Calu3 (cell line): ENCODE results near the gene CCDC24. TPM values are rescaled to one million over a fixed set of nuclear protein-coding genes. Genes with fewer than 3 reads are reported as not detected.

Experiments used
- Bru-seq: library from RNA; stranded (reverse); fragments of 400-500 nt; gene quantifications from one replicate; lab custom pipeline; 2021; lab: Mats Ljungman, UMichigan
- BruChase-seq, 2 experiments: library from RNA; stranded (reverse); fragments of 400-500 nt; gene quantifications; one replicate each; lab custom pipeline; 2021; lab: Mats Ljungman, UMichigan
- BruUV-seq: library from RNA; stranded (reverse); fragments of 400-500 nt; replicated peaks from 2 replicates; lab custom pipeline; 2021; lab: Mats Ljungman, UMichigan
- CTCF ChIA-PET: fragments of 300-600 bp; sonication (Branson Sonifier 250); formaldehyde crosslinking; loops from one replicate; lab custom pipeline; 2022; ENCODE audit warnings: antibody characterized with exemption; lab: Charles Lee
- DNase-seq: peaks from one replicate; pipeline ENCODE4 v3.0.0; 2022
- H3K27ac Mint-ChIP-seq: one replicate; pipeline ENCODE4 v1.8.0; 2022; ENCODE audit warnings: mixed read lengths; ENCODE audit not compliant: unreplicated experiment
- H3K27me3 Mint-ChIP-seq: one replicate; pipeline ENCODE4 v1.8.0; 2022; ENCODE audit warnings: mixed read lengths; ENCODE audit not compliant: unreplicated experiment
- H3K36me3 Mint-ChIP-seq: one replicate; pipeline ENCODE4 v1.8.0; 2022; ENCODE audit warnings: mild to moderate bottlenecking, moderate library complexity, mixed read lengths; ENCODE audit not compliant: insufficient read depth, unreplicated experiment
- H3K4me1 Mint-ChIP-seq: one replicate; pipeline ENCODE4 v1.8.0; 2022; ENCODE audit warnings: mild to moderate bottlenecking, low read depth, mixed read lengths; ENCODE audit not compliant: unreplicated experiment
- H3K4me3 Mint-ChIP-seq: one replicate; pipeline ENCODE4 v1.8.0; 2022; ENCODE audit warnings: mild to moderate bottlenecking, low read depth, moderate library complexity, mixed read lengths; ENCODE audit not compliant: unreplicated experiment
- H3K9me3 Mint-ChIP-seq: one replicate; pipeline ENCODE4 v1.8.0; 2022; ENCODE audit warnings: low read depth, mixed read lengths; ENCODE audit not compliant: unreplicated experiment
- CTCF ChIP-seq: fragments of 200-600 bp; IDR thresholded peaks from one replicate; pipeline ENCODE4 v1.8.0; 2022; ENCODE audit warnings: antibody characterized with exemption; ENCODE audit not compliant: unreplicated experiment
- intact Hi-C: fragments of 100-400 bp; cut with micrococcal nuclease; formaldehyde crosslinking; loops from one replicate; pipeline ENCODE4 v1.10.0; 2022; ENCODE audit not compliant: unreplicated experiment
- long read RNA-seq: library from polyadenylated mRNA; stranded (forward); transcript quantifications from one replicate; pipeline ENCODE4 v2.0.0, GENCODE V29; 2022
- total RNA-seq: library from RNA; stranded (reverse); gene quantifications from 2 replicates; pipeline ENCODE4 v1.2.3, GENCODE V29; 2022

The CCDC24 gene
- total RNA-seq (19.7 and 20.2 TPM in 2 replicates), Bru-seq, nascent RNA (percentile 53 among the genes with signal in this experiment), BruChase-seq, experiment 1, labeled RNA remaining after a 6-hour chase (percentile 59 among the genes with signal in this experiment), BruChase-seq, experiment 2, labeled RNA remaining after a 2-hour chase (percentile 59 among the genes with signal in this experiment)
- long read RNA-seq, partial matches to known transcripts, result 8 of 22 reads
- long read RNA-seq, other reads (novel, unspliced or antisense), result 13 of 22 reads

- no peaks in the 10 kb centered on the region for H3K27me3 Mint-ChIP-seq
- H3K36me3 Mint-ChIP-seq, result peaks cover 68% of the 10 kb centered on the region
- H3K9me3 Mint-ChIP-seq, result no peaks in the 10 kb centered on the region
- peak within 1 kb of the TSS; percentile 98 for H3K4me3 Mint-ChIP-seq
- H3K27ac Mint-ChIP-seq, result peak within 1 kb of the TSS; percentile 16
- H3K4me1 Mint-ChIP-seq, result peaks cover 42% of the 10 kb centered on the region
- TF ChIP-seq CTCF, result no peak
- DNase-seq, result peak; percentile 86
- CTCF ChIA-PET, result interaction anchor here (0.7 to 1.3 kb wide), 2 partner anchors 45 to 56 kb away, joined by 3 to 4 read pairs; no protein-coding TSS in a partner anchor
- intact Hi-C loops, result no loop called here
- BruUV-seq, result TSS peak; percentile 12
Measured at GRCh38 chr1:43991476-43992231, at the start of gene CCDC24. Gene CCDC24, plus strand, starts transcription at chr1:43991599. Its CDS starts 280 bp downstream, at chr1:43991879.

DNA sequence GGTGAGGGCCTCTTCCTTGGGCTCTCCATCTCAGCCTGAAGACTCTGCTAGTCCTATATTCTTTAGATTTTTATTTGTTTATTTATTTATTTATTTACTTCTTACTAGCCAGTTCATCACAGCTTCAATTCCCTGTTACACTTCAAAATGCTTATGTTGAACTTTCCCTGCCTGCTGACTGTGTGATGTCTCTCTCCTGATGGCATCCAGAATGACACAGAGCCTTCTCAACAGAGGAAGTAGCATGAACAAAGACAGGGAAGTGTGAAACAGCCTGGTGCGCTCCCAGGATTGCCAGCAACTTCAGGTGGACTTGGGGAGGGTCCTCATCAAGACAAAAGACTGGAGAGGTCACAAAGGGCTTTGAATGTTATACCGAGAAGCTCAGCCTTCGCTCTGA lies 49.0 kb upstream of the CCDC24 start:
- no TSS peak for BruUV-seq

DNA sequence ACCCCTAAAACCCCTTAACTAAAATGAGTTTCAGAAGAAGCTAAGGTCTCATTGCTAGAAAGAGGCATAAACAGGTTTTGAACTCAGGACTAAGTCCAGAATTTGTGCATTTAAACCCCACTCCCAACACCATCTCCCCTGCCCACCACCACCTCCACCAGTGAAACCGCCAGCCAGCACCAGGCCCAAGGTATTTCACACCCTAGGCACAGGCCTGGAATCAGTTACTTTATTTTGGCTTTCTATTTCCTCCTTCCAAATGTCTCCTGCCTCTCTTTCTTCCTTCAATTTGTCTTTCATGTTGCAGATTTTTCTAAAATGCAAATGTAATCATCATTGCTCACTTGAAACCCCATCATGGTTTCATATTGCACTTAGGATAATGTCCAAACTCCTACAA lies 46.5 kb upstream of the CCDC24 start:
- intact Hi-C loops, result no loop called here
- peaks cover 9% of the 10 kb centered on the region for H3K4me1 Mint-ChIP-seq
- no peak for TF ChIP-seq CTCF
- H3K4me3 Mint-ChIP-seq, result no peak overlapping the region
- TSS peak; percentile 29 for BruUV-seq
- no peak overlapping the region for H3K27ac Mint-ChIP-seq
- no peak for DNase-seq
- H3K27me3 Mint-ChIP-seq, result peaks cover 5% of the 10 kb centered on the region
- H3K36me3 Mint-ChIP-seq, result peaks cover 24% of the 10 kb centered on the region
- H3K9me3 Mint-ChIP-seq, result no peaks in the 10 kb centered on the region
- CTCF ChIA-PET, result interaction anchor here (1.8 kb wide), 1 partner anchor 10 kb away, joined by 14 read pairs; the partner anchor contains the start of gene ARTN

More for the DNA sequence above, 49.0 kb upstream of the CCDC24 start:
- Mint-ChIP-seq H3K4me1 (peaks cover 9% of the 10 kb centered on the region), H3K9me3 (no peaks in the 10 kb centered on the region), H3K4me3 (no peak overlapping the region), H3K36me3 (peaks cover 23% of the 10 kb centered on the region), H3K27me3 (peaks cover 13% of the 10 kb centered on the region), H3K27ac (no peak overlapping the region)
- TF ChIP-seq CTCF, result no peak
- intact Hi-C loops, result no loop called here
- CTCF ChIA-PET, result no interaction called here
- no peak for DNase-seq

- CTCF ChIA-PET, result interaction anchor here (0.8 to 1.8 kb wide), 4 partner anchors 9 to 182 kb away, joined by 3 to 14 read pairs (median 4); partner anchors contain the start of genes ARTN and DPH2
- Mint-ChIP-seq H3K36me3 (peaks cover 20% of the 10 kb centered on the region), H3K27ac (peak overlapping the region; percentile 86), H3K9me3 (no peaks in the 10 kb centered on the region), H3K27me3 (no peaks in the 10 kb centered on the region), H3K4me1 (peaks cover 17% of the 10 kb centered on the region), H3K4me3 (peak overlapping the region; percentile 98)
- TF ChIP-seq CTCF, result no peak
- DNase-seq, result no peak
- intact Hi-C loops, result no loop called here
- BruUV-seq, result TSS peak; percentile 57
Measured at GRCh38 chr1:43945674-43946235, 45.6 kb upstream of the CCDC24 start.
